Neuron (in vitro differentiated cells): ENCODE data around the gene RHBDL1.

Experiments
- H2AFZ ChIP-seq: one replicate; pipeline ENCODE4 v1.6.1; 2013; ENCODE audit warnings: low read depth, mild to moderate bottlenecking, inconsistent platforms, low read length, moderate library complexity
- H3K27me3 ChIP-seq: one replicate; pipeline ENCODE4 v1.6.1; 2013; ENCODE audit warnings: low read length; ENCODE audit not compliant: insufficient read depth
- H3K36me3 ChIP-seq: one replicate; pipeline ENCODE4 v1.6.1; 2013; ENCODE audit warnings: low read length; ENCODE audit not compliant: insufficient read depth
- H3K4me1 ChIP-seq: one replicate; pipeline ENCODE4 v1.6.1; 2013; ENCODE audit warnings: low read length; ENCODE audit not compliant: insufficient read depth
- H3K4me3 ChIP-seq: 2 replicates; pipeline ENCODE4 v1.5.1; 2013; ENCODE audit warnings: mild to moderate bottlenecking, low read length, moderate library complexity
- H3K9me3 ChIP-seq: one replicate; pipeline ENCODE4 v1.6.1; 2013; ENCODE audit warnings: low read length

RHBDL1 gene

DNA sequence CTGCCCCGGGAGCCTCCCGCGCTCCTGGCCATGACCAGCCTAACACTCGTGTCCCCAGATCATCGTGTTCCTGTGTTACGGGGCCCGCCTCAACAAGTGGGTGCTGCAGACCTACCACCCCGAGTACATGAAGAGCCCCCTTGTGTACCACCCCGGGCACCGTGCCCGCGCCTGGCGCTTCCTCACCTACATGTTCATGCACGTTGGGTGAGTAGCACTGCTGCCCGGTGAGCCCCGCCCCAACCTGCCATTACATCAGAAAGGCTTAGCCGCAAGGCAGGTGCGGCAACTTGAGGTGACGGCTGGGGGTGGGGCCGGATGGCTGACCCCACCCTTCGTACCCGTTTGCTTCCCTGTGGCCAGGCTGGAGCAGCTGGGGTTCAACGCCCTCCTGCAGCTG, 1.4 kb downstream of the RHBDL1 start:
- Histone ChIP-seq H3K4me3 (no peak overlapping the region), H2AFZ (no peak overlapping the region), H3K27me3 (no peaks in the 10 kb centered on the region), H3K4me1 (peaks cover 12% of the 10 kb centered on the region), H3K9me3 (no peaks in the 10 kb centered on the region), H3K36me3 (peaks cover 33% of the 10 kb centered on the region)

DNA sequence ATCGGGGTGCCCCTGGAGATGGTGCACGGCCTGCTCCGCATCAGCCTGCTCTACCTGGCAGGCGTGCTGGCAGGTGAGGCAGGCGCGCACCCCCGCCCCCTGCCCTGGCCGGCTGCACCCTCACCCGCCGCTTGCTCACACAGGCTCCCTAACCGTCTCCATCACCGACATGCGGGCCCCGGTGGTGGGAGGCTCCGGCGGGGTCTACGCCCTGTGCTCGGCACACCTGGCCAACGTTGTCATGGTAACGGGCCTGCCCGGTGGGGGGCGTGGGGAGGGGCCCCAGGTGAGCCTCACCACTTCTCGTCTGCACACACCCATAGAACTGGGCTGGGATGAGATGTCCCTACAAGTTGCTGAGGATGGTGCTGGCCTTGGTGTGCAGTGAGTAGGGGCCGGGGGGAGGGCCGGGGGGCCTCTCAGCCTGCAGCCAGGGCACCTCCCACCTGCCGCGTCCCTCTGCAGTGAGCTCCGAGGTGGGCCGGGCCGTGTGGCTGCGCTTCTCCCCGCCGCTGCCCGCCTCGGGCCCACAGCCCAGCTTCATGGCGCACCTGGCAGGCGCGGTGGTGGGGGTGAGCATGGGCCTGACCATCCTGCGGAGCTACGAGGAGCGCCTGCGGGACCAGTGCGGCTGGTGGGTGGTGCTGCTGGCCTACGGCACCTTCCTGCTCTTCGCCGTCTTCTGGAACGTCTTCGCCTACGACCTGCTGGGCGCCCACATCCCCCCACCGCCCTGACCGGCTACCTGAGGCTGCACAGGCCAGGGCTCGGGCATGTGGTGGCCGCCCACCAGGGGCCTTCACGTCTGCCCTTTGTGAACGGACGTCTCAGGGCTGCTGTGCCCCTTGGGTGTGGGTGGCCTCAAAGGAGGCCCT, 2.1 kb downstream of the RHBDL1 start:
- H3K9me3 ChIP-seq, result no peaks in the 10 kb centered on the region
- H3K4me3 ChIP-seq, result no peak overlapping the region
- H3K27me3 ChIP-seq, result no peaks in the 10 kb centered on the region
- H2AFZ ChIP-seq, result no peak overlapping the region
- H3K4me1 ChIP-seq, result peaks cover 14% of the 10 kb centered on the region
- peaks cover 33% of the 10 kb centered on the region for H3K36me3 ChIP-seq

DNA sequence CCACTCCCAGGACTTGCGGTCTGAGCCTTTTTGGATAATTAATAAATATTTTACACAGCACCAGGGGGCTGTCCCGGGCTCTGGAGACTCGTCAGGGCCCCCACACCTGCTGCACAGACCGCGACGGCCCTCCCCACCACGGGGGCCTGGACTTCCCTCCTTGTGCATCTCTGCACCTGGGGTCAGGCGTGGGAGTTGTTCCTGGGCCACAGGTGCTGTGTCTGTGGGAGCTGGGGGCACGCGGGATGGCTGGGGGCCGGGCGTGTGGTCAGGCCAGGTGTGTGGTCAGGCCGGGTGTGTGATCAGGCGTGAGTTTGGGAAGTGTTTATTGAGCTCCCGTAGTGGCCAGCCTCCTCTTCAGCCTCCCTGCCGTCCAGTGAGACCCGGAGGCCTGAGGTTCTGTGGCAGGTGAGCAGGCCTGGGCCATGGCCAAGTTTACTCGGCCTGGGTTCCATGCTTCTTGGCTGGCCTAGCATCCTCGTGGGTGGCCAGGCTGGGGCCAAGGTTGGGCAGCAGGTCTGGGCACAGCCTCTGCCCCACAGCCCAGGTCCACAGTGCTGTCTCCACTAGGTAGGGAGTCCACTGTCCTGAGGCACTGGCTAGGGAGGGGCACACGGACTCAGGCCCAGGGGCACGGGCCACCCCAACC, 2.9 kb downstream of the RHBDL1 start:
- H3K36me3 ChIP-seq, result peaks cover 33% of the 10 kb centered on the region
- H3K9me3 ChIP-seq, result no peaks in the 10 kb centered on the region
- H3K4me1 ChIP-seq, result peaks cover 15% of the 10 kb centered on the region
- no peaks in the 10 kb centered on the region for H3K27me3 ChIP-seq
- no peak overlapping the region for H2AFZ ChIP-seq
- H3K4me3 ChIP-seq, result no peak overlapping the region

DNA sequence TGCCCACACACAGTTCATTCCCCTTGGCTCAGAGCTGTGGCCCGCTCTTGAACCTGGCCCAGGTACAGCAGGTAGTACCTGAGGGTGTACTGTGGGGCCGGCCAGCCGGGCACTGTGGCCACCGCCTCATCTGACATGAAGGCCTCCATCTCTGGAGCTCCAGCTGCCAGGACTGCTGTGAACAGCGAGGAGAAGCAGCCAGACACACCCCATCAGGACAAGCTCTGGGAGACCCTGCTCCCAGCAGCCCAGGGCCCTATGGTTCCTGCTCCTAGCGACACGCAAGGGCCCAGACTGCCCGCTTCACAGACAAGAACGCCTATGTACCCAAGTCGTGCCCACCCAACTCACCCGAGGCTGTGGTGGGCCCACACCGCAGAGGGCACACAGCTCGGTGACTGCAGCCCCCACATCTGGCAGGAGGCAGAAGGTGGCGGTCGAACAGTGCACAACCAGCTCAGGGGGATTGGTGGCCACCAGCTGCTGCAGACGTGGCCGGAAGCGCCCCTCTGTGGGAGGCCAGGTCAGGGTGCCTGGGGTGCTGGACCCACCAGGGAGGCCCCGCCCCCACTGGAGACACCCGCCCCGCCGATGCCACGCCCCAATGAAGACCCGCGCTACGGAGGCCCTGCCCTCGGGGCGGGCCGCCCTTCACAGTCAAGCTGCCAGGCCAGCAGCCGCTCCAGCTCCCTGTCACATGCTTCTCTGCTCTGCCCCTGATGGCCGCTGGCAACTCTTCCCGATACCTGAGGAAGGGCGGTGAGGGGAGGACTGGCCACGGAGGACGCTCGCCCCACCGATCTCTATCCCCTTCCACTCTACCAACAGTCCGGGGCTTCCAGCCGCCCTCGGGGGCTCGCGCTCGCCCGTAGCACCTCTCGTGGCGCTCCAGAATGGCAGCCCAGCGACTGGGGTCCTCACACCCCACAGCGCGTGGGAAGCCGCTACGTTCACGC, 3.7 kb downstream of the RHBDL1 start:
- peaks cover 30% of the 10 kb centered on the region for H3K36me3 ChIP-seq
- no peak overlapping the region for H2AFZ ChIP-seq
- H3K27me3 ChIP-seq, result no peaks in the 10 kb centered on the region
- H3K4me3 ChIP-seq, result peak overlapping the region; percentile 26
- peaks cover 16% of the 10 kb centered on the region for H3K4me1 ChIP-seq
- no peaks in the 10 kb centered on the region for H3K9me3 ChIP-seq

DNA sequence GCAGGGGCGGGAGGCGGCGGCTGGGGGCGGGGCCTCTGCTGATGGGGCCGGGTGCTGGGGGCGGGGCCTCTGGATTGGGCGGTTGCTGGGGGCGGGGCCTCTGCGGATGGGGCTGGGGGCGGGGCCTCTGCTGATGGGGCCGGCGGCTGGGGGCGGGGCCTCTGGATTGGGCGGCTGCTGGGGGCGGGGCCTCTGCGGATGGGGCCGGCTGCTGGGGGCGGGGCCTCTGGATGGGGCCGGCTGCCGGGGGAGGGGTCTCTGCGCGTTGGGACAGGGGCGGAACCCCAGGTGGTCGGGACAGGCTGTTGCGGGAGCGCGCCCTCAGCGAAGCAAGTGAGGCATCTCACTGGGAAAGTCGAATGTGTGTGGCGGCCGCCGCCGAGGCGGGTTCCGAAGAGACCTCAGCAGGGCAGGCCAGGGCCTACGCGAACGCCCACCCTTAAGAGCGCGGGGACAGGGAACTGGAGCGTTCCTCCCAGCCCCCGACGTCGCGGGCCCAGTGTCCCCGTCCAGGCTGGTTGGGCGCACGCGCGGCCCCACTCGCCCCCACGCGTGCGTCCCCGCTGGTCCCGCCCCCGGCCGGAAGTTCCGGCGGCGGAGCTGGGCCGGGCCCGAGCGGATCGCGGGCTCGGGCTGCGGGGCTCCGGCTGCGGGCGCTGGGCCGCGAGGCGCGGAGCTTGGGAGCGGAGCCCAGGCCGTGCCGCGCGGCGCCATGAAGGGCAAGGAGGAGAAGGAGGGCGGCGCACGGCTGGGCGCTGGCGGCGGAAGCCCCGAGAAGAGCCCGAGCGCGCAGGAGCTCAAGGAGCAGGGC, 4.5 kb downstream of the RHBDL1 start, which contains the start of gene STUB1:
Gene STUB1, plus strand, starts transcription at position 597 of the 811 bp plus-strand sequence. Its CDS starts 116 bp downstream, at position 713.
- peak within 1 kb of the TSS; percentile 44 for H2AFZ ChIP-seq
- peak within 1 kb of the TSS; percentile 87 for H3K4me3 ChIP-seq
- H3K4me1 ChIP-seq, result peaks cover 16% of the 10 kb centered on the region
- H3K27me3 ChIP-seq, result no peaks in the 10 kb centered on the region
- peaks cover 27% of the 10 kb centered on the region for H3K36me3 ChIP-seq
- H3K9me3 ChIP-seq, result no peaks in the 10 kb centered on the region

DNA sequence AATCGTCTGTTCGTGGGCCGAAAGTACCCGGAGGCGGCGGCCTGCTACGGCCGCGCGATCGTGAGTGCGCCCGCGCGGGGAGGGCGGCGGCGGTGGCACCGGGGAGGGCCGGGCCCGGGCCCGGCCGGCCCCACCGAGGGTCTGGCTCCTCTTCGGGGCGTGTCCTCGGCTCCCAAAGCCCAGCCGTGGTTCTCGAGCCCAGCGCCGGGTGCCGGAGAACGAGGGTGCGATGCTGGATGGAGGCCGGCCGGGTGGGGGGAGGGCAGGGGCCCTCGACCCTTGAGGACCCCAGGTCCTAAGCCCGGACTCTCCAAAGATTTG, 5.1 kb downstream of the RHBDL1 start:
- Histone ChIP-seq H2AFZ (no peak overlapping the region), H3K9me3 (no peaks in the 10 kb centered on the region), H3K36me3 (peaks cover 32% of the 10 kb centered on the region), H3K4me3 (peak overlapping the region; percentile 87), H3K4me1 (peaks cover 16% of the 10 kb centered on the region), H3K27me3 (no peaks in the 10 kb centered on the region)

DNA sequence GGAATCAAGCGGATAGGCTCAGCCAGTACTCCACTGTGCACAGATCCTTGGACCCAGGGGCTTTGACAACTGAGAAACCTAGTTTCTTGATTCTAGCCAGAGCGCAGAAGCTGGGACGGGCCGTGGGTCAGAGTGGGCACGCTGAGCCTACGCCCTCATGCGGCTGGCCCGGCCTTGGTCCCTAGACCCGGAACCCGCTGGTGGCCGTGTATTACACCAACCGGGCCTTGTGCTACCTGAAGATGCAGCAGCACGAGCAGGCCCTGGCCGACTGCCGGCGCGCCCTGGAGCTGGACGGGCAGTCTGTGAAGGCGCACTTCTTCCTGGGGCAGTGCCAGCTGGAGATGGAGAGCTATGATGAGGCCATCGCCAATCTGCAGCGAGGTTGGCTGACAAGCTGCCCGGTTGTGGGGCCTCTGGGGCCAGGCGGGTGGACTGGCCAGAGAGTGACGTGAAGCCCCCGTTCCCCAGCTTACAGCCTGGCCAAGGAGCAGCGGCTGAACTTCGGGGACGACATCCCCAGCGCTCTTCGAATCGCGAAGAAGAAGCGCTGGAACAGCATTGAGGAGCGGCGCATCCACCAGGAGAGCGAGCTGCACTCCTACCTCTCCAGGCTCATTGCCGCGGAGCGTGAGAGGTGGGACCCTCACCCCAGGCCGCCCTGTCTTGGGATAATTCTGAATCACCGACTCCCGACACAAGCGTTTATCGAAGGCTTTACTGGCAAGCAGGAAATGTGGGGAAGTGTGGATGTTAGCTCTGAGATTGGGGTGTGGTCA, 5.7 kb downstream of the RHBDL1 start:
- peaks cover 16% of the 10 kb centered on the region for H3K4me1 ChIP-seq
- H3K27me3 ChIP-seq, result no peaks in the 10 kb centered on the region
- peaks cover 37% of the 10 kb centered on the region for H3K36me3 ChIP-seq
- no peak overlapping the region for H2AFZ ChIP-seq
- no peaks in the 10 kb centered on the region for H3K9me3 ChIP-seq
- peak overlapping the region; percentile 87 for H3K4me3 ChIP-seq

DNA sequence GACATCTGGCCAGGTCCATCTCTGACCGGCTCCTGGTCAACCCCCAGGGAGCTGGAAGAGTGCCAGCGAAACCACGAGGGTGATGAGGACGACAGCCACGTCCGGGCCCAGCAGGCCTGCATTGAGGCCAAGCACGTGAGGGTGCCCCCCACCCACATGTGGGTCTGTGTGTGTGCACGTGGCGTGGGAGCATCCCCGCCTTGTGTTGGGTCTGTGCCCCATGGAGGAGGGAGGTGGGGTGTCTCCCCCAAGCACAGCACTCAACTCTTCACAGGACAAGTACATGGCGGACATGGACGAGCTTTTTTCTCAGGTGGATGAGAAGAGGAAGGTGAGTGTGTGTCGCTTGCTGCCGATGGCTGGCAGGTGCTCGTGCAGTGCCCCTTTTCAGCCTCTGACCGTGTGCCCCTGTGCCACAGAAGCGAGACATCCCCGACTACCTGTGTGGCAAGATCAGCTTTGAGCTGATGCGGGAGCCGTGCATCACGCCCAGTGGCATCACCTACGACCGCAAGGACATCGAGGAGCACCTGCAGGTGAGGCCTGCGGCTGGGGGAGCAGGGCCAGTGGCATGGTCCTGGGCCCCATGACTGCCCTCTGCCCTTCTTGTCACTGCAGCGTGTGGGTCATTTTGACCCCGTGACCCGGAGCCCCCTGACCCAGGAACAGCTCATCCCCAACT, 6.4 kb downstream of the RHBDL1 start:
- Histone ChIP-seq H3K9me3 (no peaks in the 10 kb centered on the region), H3K36me3 (peaks cover 43% of the 10 kb centered on the region), H3K4me1 (peaks cover 16% of the 10 kb centered on the region), H3K27me3 (no peaks in the 10 kb centered on the region), H3K4me3 (peak overlapping the region; percentile 87), H2AFZ (no peak overlapping the region)

DNA sequence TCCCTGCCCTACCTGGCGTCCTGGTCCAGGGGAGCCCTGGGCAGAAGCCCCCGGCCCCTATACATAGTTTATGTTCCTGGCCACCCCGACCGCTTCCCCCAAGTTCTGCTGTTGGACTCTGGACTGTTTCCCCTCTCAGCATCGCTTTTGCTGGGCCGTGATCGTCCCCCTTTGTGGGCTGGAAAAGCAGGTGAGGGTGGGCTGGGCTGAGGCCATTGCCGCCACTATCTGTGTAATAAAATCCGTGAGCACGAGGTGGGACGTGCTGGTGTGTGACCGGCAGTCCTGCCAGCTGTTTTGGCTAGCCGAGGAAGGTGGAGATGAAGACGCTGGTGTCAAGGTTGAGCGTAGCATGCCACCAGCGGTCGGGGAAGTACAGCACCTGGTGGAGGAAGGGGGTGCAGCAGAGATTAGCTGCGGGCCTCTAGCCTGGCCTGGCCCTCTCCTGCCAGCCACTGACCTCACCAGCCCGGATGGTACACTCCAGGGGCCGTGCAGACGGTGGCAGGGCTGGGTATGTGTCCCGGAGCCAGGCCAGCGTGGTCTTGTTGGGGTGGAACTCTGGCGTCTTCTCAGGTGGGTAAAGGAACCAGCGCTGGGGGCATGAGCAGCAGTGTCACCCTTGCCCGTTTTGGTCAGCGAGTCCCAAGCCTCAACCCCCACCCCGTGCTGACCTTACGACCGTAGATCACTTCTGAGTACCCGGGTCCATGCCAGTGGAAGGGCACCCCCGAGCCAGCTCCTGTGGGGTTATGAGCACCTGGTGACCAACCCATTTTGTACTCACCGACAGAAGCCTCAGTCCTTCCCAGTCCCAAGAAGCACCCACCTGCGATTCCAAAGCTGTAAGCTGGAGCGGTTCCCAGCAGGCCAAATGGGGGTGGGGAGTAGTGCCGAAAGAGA, 7.3 kb downstream of the RHBDL1 start:
- no peak overlapping the region for H3K4me3 ChIP-seq
- H3K27me3 ChIP-seq, result no peaks in the 10 kb centered on the region
- peaks cover 16% of the 10 kb centered on the region for H3K4me1 ChIP-seq
- no peak overlapping the region for H2AFZ ChIP-seq
- peaks cover 52% of the 10 kb centered on the region for H3K36me3 ChIP-seq
- no peaks in the 10 kb centered on the region for H3K9me3 ChIP-seq

DNA sequence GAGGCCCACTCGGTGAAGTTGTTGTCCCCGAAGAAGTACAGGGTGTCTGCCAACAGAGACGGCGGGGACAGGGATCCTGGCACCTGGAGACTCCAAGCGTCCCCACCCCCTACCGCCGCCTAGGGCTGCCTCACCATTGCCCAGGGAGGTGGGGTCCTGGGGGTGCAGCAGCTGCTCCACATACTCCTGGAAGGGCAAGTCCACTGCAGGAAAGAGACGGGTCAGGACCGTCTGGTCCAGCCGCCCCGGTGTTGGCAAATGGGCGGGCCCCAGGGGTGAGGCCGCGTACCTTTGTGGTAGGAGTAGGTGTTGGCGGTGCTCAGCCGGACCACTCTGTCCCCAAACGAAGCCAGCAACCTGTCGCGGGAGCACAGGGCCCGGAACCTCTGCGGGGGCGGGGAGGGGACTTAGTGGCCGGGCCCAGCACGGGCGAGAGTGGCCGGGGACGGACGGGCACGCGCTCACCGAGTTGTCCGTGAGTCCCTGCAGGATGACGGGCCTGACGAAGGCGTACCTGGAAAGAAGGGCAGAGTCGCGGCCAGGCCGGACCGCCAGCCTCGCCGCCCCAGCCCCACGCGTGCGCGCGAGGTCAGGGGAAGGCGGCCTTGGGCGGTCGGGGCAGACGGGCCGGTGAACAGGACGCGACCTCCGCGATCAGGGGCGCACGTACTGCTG, 8.1 kb downstream of the RHBDL1 start:
- Histone ChIP-seq H3K36me3 (peaks cover 55% of the 10 kb centered on the region), H3K9me3 (no peaks in the 10 kb centered on the region), H2AFZ (no peak overlapping the region), H3K4me1 (peaks cover 16% of the 10 kb centered on the region), H3K27me3 (no peaks in the 10 kb centered on the region), H3K4me3 (peak overlapping the region; percentile 40)
